GM18498 (cell line): ENCODE data around the gene CYP2D6.
"Not testable (repeated sequence)": the region's sequence is repeated elsewhere in the genome, so short reads cannot be mapped to it uniquely, and the experiment has no call there.

Source experiments
- ATAC-seq: cut with Tn5 transposase; IDR thresholded peaks from one replicate; pipeline ENCODE4 v1.9.1; 2021; ENCODE audit warnings: mild to moderate bottlenecking, moderate library complexity; ENCODE audit not compliant: unreplicated experiment

The CYP2D6 gene

DNA sequence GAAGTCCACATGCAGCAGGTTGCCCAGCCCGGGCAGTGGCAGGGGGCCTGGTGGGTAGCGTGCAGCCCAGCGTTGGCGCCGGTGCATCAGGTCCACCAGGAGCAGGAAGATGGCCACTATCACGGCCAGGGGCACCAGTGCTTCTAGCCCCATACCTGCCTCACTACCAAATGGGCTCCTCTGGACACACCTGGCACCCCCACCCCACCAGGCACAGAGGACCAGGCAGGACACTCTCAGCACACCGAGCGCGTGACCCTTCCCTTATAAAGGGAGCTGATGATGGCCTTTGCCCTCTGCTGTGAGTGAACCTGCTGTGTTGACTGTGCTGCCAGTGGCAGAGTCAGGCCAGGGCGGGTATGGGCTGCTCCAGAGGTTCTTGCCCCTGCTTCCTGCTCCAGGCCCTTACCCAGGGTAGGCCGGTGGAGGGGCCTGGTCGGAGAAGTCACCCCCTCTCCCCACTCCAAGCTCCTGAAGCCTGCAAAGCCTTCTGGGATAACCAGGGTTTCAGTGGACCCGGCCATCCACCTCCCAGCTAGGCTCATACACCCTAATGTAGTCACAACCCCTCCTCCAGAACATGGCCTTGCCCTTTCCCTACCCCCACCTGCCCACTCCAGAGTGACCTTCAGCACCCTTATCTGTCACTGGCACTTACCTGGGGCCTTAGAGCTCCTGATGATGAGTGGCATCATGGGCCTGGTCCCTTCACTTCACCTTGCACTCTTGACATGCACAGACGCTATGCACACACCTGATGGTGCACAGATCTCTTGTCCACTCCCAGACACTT is at the start of gene CYP2D6:
Gene CYP2D6, minus strand, starts transcription at position 172 of the 793 bp plus-strand sequence. Its CDS starts 19 bp downstream, at position 153.
- ATAC-seq: not testable (repeated sequence)

DNA sequence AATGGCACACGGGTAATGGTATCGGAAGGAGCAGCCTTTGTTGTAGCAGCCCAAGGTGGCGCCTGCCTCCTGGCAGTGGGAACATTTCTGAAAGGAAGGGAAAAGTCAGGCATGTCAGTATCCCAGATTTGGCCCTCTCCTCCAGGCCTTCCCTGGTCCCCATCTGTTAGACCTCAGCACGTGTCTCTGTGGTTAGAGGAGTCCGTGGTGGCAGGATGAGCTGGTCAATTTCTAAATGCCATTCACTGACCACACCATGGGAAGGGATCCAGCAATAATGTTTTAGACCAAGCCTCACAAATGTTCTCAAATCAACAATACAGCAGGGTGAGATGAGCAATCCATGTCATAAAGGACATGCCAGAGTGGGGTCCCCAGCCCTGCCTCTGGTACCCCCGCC is 49.0 kb upstream of the CYP2D6 start:
- ATAC-seq: no peak

DNA sequence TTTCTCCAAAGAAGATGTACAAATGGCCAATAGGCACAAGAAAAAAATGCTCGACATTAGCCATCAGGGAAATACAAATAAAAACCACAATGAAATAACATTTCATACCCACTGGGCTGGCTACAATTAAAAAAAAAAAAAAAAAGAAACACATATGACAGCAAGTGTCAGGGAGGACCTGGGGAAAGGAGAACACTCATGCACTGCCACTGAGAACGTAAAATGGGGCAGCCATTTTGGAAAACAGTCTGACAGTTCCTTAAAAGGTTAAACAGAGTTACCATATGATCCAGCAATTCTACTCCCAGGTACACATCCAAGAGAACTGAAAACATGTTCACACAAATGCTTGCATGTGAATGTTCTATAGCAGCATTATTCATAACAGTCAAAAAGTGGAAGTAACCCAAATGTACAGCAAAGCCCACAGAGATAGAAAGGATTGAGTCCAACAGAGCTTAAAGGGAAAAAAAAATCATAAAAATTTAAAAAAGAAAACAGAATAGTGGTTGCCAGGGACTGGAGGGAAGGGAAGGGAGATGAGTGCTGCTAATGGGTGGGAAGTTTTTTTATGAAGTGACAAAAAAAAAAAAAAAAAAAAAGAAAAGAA is 48.4 kb upstream of the CYP2D6 start:
- ATAC-seq: no peak

DNA sequence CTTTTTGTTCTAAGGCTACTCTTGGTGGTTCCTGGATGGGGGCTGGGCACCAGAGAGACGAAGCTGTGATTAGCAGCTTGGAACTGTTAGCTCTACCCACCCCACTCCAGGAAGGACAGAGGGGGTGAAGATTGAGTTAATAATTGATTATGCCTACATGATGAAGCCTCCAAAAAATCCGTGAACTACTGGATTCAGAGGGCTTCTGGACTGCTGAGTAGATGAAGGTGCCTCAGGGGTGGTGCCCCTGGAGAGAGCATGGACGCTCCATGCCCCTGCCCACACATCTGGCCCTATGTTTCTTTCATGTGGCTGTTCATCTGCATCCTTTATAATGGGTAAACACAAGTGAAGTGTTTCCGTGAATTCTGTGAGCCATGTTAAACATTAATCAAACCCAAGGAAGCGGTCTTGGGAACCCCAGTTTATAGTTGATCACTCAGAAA is 47.3 kb upstream of the CYP2D6 start:
- no peak for ATAC-seq

DNA sequence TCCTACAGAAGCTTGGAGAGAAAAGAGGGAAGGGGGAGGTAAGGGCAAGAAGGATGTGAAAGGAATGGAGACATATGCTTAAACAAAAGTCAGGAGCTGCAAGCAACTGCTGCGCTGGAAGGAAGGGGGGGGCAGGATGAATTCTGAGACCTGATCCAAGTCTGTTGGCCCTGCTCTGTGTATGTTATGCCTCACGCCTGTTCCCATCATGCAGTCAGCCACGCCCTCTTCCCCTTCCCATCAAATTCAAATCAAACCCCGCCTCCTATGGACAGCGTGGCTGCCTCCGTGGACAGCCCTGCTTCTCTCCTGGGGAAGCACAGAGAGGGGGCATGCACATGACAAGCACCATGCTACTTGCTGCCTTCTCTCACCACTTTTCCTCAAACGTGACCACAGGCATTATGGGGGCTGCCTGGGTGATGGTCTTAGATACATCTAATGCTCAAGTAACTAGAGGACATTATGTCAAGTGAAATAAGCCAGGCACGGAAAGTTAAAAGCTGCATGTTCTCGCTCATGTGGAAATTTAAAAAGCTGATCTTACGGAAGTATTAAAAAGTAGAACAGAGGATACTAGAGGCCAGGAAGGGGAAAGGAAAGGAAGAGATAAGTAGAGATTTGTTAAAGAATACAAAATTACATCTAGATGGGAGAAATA is 45.8 kb upstream of the CYP2D6 start:
- ATAC-seq: no peak

DNA sequence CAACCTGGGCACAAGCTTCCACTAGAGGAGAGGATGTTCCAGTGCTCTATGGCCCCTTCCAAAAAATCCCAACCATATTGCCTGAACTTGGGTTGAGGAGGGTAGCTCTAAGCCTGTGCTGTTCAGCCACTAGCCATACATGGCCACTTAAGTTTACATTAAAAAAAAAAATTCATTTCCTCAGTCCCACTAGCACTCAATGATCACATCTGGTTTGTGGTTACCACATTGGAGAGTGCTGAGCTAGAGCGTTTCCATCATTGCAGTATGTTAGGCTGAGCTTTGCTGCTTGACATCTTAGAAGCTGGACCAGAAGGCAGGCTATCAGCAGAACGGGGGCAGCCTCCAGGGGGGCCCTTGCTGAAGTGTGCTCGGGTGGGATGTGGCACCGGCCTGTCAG is 43.5 kb upstream of the CYP2D6 start:
- ATAC-seq: no peak

DNA sequence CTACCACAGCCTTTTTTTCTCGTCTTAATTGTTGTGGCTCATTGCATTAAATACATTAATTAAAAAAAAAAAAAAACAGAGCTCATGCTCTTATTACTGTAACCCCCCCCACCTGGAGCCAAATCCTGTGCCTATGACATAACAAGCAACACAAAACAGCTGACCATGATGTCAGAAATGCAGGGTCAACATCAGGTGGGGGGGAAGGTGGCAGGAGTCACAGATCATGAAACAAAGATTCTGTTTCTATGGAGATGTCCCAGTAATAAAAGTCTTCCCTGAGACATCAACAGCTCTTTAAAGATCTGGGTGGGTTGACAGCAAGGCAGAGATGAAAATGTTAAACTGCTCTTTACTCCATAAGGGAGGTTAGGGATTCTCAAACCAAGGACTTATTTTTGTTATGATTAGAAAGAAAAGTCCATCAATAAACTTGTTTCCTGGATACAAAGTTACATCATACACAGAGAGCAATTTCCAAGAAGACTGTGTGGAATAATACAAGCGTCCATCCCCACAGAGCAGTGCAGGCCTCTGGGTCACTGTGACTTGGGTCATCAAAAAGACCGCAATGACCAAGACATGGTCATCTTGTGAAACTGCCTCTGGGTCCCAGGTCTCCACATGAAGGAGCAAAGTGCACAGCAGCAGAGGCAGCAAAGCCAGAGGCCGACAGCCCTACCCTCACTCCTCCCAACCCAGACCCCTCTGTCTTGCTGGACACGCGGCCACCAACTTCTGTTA is 42.7 kb upstream of the CYP2D6 start:
- no peak for ATAC-seq

DNA sequence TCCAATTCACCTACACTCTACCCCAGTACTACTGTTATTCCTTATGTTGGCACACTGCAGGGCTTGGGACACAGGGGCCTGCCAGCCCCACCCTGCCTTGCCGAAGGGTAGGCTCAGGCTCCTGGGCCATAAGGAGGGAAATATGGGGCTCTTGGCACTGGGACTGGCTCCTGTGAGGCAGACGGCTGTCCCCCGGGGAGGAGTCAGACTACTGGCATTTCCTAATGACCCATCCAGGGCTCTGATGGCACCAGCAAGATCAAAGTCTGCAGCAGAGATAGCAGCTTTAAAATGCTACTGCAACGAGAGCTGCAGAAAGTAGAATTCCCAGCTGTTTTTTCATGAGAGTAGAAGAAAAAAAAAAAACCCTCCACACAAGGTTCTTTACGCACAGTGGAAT is 42.2 kb upstream of the CYP2D6 start:
- no peak for ATAC-seq

DNA sequence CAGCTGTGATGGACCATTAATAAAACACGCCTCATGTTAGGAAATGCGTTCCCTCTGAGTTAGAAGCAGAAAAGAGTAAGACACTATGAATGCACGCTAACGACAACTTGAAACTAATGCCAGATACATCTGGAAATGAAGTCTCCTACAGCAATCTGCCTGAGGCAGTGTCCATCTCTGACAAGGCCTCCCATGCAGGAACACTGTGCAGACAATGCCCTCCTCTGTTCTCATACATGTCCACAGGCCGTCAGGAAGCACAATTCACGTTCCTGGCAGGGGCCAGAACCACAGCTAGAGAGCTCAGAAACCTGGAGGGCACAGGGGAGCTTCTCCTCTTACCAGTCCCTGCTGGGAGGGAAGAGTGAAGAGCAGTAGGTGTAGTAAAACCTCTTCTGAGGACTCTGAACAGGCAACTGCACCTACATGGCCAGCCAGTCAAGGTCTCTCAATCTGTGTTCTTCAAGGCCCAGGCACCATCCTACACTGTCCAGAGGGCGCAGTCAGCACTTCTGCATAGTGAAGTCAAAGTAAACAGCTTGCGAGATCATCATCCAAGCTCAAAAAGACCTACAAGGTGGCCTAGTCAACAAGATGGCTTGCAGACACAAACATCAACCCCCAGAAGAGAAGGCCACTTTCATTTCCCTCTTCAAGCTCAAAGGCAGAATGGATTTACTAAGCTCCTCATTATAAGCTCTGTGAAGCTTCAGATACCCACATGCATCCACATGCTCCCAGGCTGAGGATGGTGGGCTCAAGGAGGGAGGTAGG is 41.5 kb upstream of the CYP2D6 start:
- ATAC-seq: no peak

DNA sequence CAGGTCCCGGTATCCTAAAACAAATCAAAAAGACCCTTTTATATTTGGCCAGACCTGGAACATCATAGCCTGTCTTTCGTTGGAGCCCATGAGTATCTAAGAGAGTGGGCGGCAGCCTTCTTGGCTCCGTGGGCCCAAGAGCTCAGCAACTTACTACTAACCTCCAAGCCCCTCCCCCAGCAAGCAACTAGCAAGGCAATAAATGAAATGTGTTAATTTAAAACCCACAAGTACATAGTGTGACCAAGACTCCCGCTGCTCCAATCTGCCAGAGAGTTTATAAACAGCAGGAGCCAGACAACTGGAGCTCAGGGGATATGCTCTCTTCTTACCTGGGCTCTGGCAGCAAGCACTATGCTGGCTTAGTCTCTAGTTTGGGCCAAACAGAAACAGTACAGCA is 40.8 kb upstream of the CYP2D6 start:
- ATAC-seq: no peak

DNA sequence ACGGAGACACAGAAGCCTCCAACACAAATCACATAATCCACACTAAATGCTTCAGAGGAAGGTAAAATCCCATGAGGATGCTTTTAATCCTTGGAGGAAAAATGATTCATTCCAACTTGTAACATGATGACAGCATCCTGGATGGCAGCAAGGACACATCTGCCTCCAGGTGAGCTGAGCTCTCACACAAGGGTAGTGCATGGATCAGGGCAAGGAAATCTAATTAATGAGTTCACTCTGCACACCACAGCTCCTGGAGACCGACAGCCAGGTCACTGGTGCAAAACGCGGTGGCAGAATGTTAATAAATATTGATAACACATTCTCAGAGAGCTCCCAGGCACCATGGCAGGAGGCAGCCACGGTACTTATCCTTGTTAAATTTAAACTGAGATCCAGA is 40.3 kb upstream of the CYP2D6 start:
- ATAC-seq: no peak

DNA sequence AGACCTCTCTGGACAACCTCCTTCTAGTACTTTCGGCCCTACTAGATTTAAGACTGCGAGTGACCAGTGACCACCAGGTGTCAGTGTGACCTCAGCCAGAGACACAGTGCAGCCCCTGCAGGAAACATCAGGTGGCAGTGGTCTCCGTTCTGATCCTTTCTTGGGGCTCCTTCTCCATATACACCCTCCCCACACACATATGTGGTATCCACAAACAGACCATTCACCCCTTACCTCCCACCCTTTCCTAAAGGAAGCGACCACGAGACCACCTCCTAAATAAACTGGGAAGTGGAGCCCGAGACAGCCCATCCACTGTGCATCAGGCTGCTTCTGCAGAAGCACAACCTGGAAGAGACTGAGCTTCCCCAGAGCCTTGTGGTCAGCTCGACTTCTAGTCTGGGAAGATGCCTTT is 38.5 kb upstream of the CYP2D6 start:
- ATAC-seq: peak; percentile 65

DNA sequence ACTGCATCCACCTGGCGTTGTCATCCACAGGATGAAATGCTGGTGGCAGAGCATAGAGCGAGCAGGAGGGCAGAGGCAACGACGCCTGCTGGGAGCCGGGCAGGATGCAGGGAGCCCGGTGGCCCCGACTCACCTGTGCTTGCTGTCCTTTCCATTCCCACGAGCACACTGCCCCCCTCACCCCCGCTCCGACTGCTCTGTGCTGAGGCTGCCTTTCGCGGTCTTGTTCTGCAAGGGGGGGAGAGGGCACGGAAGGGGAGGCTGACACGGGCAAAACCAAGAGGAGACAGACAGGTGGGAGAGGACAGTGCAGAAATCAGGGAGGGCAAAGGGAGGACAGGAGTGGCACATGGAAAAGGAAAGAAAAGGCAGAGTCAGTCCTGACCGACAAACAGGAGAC is 37.9 kb upstream of the CYP2D6 start:
- no peak for ATAC-seq

DNA sequence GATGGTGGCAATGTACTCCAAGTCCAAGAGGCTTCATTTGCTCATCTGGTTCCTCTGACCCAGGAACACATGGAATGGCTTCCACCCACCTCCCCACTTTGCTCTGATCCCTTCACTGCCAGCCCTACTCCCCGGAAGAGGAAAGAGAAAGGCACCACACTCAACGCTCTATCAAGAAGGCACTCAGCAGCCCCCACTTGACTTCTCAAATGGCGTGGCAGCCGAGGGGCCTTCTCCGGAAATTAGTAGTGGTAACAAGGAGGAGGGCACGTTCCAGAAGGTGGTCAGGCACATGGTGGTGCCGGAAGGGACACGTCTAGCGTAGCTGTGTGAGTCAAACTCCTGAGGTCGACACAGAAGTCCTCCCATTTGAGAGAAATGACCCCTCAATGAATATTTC is 36.5 kb upstream of the CYP2D6 start:
- no peak for ATAC-seq

DNA sequence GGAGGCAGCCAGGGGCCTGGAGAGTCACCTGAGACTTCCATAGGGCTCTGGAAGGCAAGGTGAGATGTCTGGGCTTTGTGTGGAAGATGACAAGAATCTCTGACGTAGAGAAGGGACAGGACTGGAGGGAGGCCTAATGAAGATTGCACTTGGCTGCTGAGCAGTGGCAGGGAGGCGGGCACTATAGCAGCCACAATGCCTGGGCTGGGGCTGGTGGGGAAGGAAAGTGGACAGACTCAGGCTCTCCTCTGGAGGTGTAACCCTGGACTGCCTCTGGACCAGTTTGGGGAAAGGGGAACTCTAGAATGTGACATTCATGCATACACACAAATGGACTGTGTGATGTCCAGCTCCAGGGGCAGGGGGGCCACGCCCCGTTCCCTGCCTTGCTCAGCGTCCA is 34.3 kb upstream of the CYP2D6 start:
- no peak for ATAC-seq

DNA sequence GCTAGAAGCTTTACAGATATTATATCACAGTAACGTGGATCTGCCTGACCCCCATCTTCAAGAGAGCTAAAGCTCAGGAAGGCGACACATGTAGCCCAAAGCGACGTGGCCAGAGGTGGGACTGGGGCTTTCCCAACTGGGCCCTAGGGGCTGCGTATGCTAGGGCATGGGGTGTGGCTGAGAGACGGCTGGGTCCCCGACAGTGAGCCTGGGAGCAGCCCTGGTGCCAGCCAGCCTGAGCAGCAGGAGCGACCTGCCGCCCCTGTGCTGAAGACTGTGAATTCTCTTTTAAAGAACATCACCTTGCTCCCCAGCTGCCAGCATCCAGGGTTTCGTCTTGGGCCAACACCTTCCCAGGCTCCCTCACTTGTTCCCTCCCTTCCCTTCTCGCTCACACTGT is 32.9 kb upstream of the CYP2D6 start:
- ATAC-seq: no peak

DNA sequence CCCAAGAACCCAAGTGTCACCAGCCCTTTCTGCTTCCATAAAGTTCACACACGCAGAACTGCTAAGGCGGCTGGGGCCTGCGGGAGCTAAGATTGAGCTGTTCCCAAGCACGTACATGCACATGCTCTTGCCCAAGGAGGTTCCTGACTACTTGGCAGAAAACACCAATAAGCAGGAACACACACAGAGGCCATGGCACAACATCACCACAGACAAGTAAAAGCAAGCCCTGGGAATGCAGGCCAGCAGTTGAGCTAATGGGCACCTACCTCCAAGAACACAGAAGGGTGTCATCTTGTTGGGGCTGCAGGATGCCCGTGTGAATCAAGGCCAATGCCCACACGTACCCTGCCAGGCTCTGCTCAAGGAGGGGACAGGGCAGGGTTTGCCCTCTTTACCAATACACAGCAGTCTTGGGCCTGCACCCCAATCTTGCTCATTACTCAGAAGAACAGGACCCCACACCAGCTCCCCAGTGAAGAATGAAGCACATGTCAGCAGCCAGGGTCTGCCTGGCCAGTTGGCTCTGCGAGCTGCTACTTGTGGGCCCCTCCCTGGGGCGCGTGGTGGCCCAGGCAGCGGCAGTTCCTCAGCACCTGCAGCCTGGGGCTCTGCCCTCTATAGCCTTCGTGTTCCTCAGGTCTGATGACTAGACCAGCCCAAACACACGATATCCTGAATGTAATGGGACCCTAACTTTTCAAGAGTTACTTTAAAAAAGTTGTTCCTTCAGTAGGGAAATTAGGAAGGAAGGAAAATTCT is 32.3 kb upstream of the CYP2D6 start:
- ATAC-seq: no peak

DNA sequence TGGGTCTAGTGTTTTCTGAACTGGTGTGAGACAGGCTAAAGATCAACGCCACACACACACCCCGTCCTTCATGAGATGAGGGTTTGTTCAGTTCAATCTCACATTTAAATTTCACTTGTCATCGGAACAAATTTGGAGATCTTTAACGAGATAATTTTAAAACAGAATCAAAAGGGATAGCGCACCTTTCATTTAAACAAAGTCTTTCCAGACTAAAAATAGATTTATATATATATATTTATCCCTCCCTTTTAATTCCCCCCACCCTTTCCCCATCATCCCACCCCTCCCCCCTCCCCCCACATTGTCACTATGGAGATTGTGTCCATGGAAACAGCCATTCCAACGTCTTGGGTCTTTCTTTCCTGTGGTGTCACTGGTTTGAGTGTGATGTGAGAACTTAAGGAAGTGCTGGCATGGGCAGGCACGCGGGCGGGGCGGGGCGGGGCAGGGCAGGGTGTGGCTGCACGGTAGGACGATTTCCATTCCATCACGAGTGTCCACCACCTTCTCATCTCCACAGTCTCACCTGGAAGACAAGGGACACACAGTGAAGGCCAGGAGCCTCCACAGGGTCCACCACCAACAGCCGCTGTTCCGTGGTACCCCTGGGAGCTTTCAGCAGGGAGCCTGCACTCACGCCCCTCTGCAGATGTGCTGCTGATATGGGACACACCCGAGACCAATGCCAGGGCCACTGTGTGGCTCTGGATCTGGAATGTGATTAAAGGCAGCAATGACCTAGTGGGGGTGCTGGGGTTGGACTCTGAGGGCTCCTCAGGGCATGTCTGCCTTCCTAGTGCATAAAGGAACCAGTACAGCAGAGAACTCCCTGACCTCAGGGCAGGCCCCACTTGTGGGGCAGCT is 30.5 kb upstream of the CYP2D6 start:
- no peak for ATAC-seq

DNA sequence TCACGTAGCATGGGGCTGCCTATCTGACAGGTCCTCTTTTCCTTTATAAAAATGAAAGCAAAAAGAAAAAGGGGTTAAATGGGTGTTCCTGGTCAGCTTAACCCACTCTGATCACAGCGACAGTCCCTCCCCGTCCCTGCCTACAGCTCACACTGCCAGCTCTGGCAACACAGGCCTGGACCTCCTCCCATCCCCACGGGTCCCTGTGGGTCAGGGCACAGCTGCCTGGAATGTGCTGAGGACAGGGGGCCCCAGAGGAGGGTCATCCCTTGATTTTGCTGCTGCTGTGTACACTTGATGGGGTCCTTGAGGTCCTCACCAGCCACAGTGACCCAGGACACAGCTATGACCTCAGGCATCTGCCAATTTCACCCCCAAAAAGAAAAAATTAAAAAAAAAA is 29.6 kb upstream of the CYP2D6 start:
- ATAC-seq: no peak
